Right atrium auricular region (tissue), 2 donors: ENCODE data around the gene THSD4. TPM values are rescaled to one million over a fixed set of nuclear protein-coding genes. Genes with fewer than 3 reads are reported as not detected.

ENCODE experiments used
- DNase-seq: peaks from one replicate; pipeline ENCODE4 v3.0.0-alpha.2; 2019; ENCODE audit warnings: low spot score
- H3K27ac ChIP-seq, 2 donors: fragments of 200-600 bp; sonication (generic); 1 replicate in 1 of 2; 2 replicates in 1 of 2; pipeline ENCODE4 v1.5.1; 2016 to 2019
- H3K27me3 ChIP-seq, 2 donors: fragments of 200-600 bp; sonication (generic); one replicate each; pipeline versions ENCODE4 v1.5.1 to v1.6.0; 2017 to 2019
- H3K36me3 ChIP-seq: fragments of 200-600 bp; sonication (generic); one replicate; pipeline ENCODE4 v1.5.1; 2016
- H3K4me1 ChIP-seq, 2 donors: fragments of 200-600 bp; sonication (generic); one replicate each; pipeline versions ENCODE4 v1.5.1 to v1.6.0; 2017 to 2019
- H3K4me3 ChIP-seq, 2 donors: fragments of 200-600 bp; sonication (generic); 1 replicate in 1 of 2; 2 replicates in 1 of 2; pipeline ENCODE4 v1.5.1; 2017 to 2019; ENCODE audit warnings: mild to moderate bottlenecking in 1 of 2, moderate library complexity in 1 of 2
- H3K9me3 ChIP-seq, 2 donors: fragments of 200-600 bp; sonication (generic); one replicate each; pipeline ENCODE4 v1.5.1; 2019
- total RNA-seq, 2 donors: library from RNA; depleted of rRNA; stranded (reverse); fragments of >200 nt; gene quantifications; one replicate each; pipeline ENCODE4 v1.1.0, GENCODE V29; 2016
- TF ChIP-seq, protein P1 (sequence below), 2 donors: fragments of 200-600 bp; sonication (generic); IDR thresholded peaks; one replicate each; pipeline ENCODE4 v1.5.1; 2019; ENCODE audit warnings: antibody characterized with exemption in 2 of 2

The THSD4 gene
- total RNA-seq, 2 donors from 2014 or later: 41.2 to 85.3 TPM

- H3K4me3 ChIP-seq: no peak overlapping the region
- TF ChIP-seq, protein P1, sequence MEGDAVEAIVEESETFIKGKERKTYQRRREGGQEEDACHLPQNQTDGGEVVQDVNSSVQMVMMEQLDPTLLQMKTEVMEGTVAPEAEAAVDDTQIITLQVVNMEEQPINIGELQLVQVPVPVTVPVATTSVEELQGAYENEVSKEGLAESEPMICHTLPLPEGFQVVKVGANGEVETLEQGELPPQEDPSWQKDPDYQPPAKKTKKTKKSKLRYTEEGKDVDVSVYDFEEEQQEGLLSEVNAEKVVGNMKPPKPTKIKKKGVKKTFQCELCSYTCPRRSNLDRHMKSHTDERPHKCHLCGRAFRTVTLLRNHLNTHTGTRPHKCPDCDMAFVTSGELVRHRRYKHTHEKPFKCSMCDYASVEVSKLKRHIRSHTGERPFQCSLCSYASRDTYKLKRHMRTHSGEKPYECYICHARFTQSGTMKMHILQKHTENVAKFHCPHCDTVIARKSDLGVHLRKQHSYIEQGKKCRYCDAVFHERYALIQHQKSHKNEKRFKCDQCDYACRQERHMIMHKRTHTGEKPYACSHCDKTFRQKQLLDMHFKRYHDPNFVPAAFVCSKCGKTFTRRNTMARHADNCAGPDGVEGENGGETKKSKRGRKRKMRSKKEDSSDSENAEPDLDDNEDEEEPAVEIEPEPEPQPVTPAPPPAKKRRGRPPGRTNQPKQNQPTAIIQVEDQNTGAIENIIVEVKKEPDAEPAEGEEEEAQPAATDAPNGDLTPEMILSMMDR (IDR thresholded peaks at IDR 0.05): no peak
- DNase-seq: no peak
These were observed 357.3 kb downstream of the THSD4 start for GRCh38 chr15:71472566-71472965.

GRCh38 chr15:71473751-71474150 lies 358.5 kb downstream of the THSD4 start:
- TF ChIP-seq, protein P1 (IDR thresholded peaks at IDR 0.05): no peak
- H3K36me3 ChIP-seq: no peaks in the 10 kb centered on the region
- H3K9me3 ChIP-seq: no peaks in the 10 kb centered on the region
- H3K4me3 ChIP-seq: no peak overlapping the region
- no peaks in the 10 kb centered on the region for H3K4me1 ChIP-seq
- no peak for DNase-seq
- H3K27ac ChIP-seq: no peak overlapping the region
- no peaks in the 10 kb centered on the region for H3K27me3 ChIP-seq

More at GRCh38 chr15:71472566-71472965, 357.3 kb downstream of the THSD4 start:
- Histone ChIP-seq H3K27me3 (no peaks in the 10 kb centered on the region), H3K9me3 (no peaks in the 10 kb centered on the region), H3K4me1 (no peaks in the 10 kb centered on the region), H3K27ac (no peak overlapping the region), H3K36me3 (no peaks in the 10 kb centered on the region)

DNA sequence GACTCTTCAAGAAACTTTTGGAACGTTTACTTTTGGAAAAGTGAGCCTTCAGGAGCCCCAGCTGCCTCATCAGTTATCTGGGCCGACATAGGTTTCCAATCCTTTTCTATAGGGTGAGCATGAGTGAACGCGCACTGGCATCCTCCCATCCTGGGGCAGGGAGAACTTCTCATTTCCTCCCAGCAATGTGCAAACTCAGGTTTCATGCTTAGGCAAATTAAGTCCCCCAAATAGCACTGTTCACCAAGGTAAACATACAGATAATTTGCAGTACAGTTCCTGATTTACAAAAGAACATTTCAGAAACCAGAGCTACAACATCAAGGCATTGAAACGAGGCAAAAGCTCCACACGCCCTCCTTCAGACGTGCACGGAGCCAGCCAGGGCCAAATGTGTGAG lies 361.6 kb downstream of the THSD4 start:
- Histone ChIP-seq H3K27me3 (no peaks in the 10 kb centered on the region), H3K36me3 (no peaks in the 10 kb centered on the region), H3K4me1 (no peaks in the 10 kb centered on the region), H3K9me3 (no peaks in the 10 kb centered on the region), H3K27ac (no peak overlapping the region), H3K4me3 (no peak overlapping the region)
- DNase-seq: no peak
- TF ChIP-seq, protein P1 (IDR thresholded peaks at IDR 0.05): no peak

DNA sequence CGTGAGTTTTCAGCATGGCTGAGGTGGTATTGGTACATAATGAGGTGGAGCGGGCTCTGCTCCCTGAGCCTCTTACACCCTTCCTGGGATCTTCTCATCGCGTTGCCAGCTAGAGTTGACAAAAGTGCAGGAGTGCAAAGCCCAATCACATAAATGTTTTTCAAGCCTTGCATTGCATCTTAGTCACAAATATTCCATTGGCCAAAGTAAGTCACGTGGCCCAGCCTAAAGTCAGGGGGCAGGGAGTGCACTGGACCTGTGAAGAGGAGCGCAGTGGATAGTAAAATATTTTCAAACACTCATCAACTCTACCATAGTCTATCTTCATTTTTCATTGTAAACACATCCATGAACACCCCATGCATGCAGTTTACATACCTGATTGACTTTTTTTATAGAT lies 365.3 kb downstream of the THSD4 start:
- H3K36me3 ChIP-seq: no peaks in the 10 kb centered on the region
- H3K4me1 ChIP-seq: no peaks in the 10 kb centered on the region
- no peak for DNase-seq
- no peak overlapping the region for H3K27ac ChIP-seq
- no peak overlapping the region for H3K4me3 ChIP-seq
- no peaks in the 10 kb centered on the region for H3K9me3 ChIP-seq
- TF ChIP-seq, protein P1 (IDR thresholded peaks at IDR 0.05): no peak
- H3K27me3 ChIP-seq: no peaks in the 10 kb centered on the region

- H3K4me3 ChIP-seq: no peak overlapping the region
- H3K4me1 ChIP-seq: peaks cover 0 to 8% of the 10 kb centered on the region in 2 donors
- no peaks in the 10 kb centered on the region for H3K9me3 ChIP-seq
- H3K27ac ChIP-seq: no peak overlapping the region
- H3K27me3 ChIP-seq: no peaks in the 10 kb centered on the region
- H3K36me3 ChIP-seq: no peaks in the 10 kb centered on the region
- TF ChIP-seq, protein P1 (IDR thresholded peaks at IDR 0.05): no peak
- no peak for DNase-seq
These were observed 368.8 kb downstream of the THSD4 start for GRCh38 chr15:71484080-71484479.

GRCh38 chr15:71485094-71485693 lies 369.9 kb downstream of the THSD4 start:
- no peaks in the 10 kb centered on the region for H3K36me3 ChIP-seq
- TF ChIP-seq, protein P1 (IDR thresholded peaks at IDR 0.05): peak in 1 of 2 donors; percentile 34
- DNase-seq: no peak
- H3K9me3 ChIP-seq: no peaks in the 10 kb centered on the region
- H3K4me3 ChIP-seq: no peak overlapping the region
- no peaks in the 10 kb centered on the region for H3K27me3 ChIP-seq
- H3K4me1 ChIP-seq: peaks cover 0 to 8% of the 10 kb centered on the region in 2 donors
- no peak overlapping the region for H3K27ac ChIP-seq
